Measurements from ENCODE around the gene ARF4. TPM values are rescaled to one million over a fixed set of nuclear protein-coding genes. Genes with fewer than 3 reads are reported as not detected.

The ARF4 gene
- total RNA-seq, 1 experiment from 2014 or later = 112 TPM

- no peak for TF ChIP-seq CBX3 (IDR thresholded peaks at IDR 0.05; ENCODE audit: low read depth)
- no peak for TF ChIP-seq ZNF274 (IDR thresholded peaks at IDR 0.05; ENCODE audit: low read depth, low read length)
- TF ChIP-seq POLR2A (IDR thresholded peaks at IDR 0.05; ENCODE audit: borderline replicate concordance, extremely low read depth, insufficient read depth, insufficient read length) = no peak
- TF ChIP-seq JUND (IDR thresholded peaks at IDR 0.05) = no peak
- TF ChIP-seq POLR2AphosphoS5 (IDR thresholded peaks at IDR 0.05; ENCODE audit: low read depth, low read length) = no peak
- no peak for TF ChIP-seq SP1 (IDR thresholded peaks at IDR 0.05; ENCODE audit: low read depth)
These were observed 58.7 kb downstream of the ARF4 start (continued) for GRCh38 chr3:57538465-57538864.

GRCh38 chr3:57530071-57530608 lies 67.0 kb downstream of the ARF4 start:
- Histone ChIP-seq H2AFZ (ENCODE audit: low read depth, low read length, poor library complexity, severe bottlenecking) (peak overlapping the region; percentile 45), H3K4me3 (replicated peaks in 1 of 2; ENCODE audit: low read depth in 1 of 2, low read length in 2 of 2) (no peak overlapping the region), H3K27ac (ENCODE audit: low read depth, low read length) (peak overlapping the region; percentile 15; the same call in 1 of the 2 replicates), H3K9me2 (ENCODE audit: insufficient read depth) (no peaks in the 10 kb centered on the region), H3K4me2 (ENCODE audit: low read length) (peak overlapping the region; percentile 24; the same call in 1 of the 2 replicates), H3K9ac (ENCODE audit: low read length) (no peak overlapping the region), H3K9me3 (ENCODE audit: control insufficient read depth in 1 of 2, insufficient read depth in 1 of 2, low read depth in 1 of 2, low read length in 2 of 2) (no peaks in the 10 kb centered on the region), H4K20me1 (ENCODE audit: insufficient read depth) (no peaks in the 10 kb centered on the region), H3K4me1 (ENCODE audit: control insufficient read depth in 1 of 2, insufficient read depth in 2 of 2, low read length in 2 of 2) (peaks cover 7 to 22% of the 10 kb centered on the region in 2 experiments; a peak in 3 of 4 replicates), H3K79me2 (ENCODE audit: insufficient read depth, low read length) (no peaks in the 10 kb centered on the region), H3K36me3 (ENCODE audit: control insufficient read depth in 1 of 2, insufficient read depth in 2 of 2, low read length in 2 of 2) (no peaks in the 10 kb centered on the region), H3K27me3 (ENCODE audit: insufficient read depth, low read length) (no peaks in the 10 kb centered on the region)
- TF ChIP-seq REST (IDR thresholded peaks at IDR 0.05; ENCODE audit: low read depth) (no peak), MAX (IDR thresholded peaks at IDR 0.05) (no peak), ELF1 (IDR thresholded peaks at IDR 0.05; ENCODE audit: borderline replicate concordance, low read depth) (no peak), SRF (IDR thresholded peaks at IDR 0.05; ENCODE audit: low read depth) (no peak), EZH2 (IDR thresholded peaks at IDR 0.05) (no peak), ZFX (IDR thresholded peaks at IDR 0.05) (no peak), POLR2AphosphoS5 (IDR thresholded peaks at IDR 0.05; ENCODE audit: low read depth, low read length) (no peak), SP1 (IDR thresholded peaks at IDR 0.05; ENCODE audit: low read depth) (no peak), CEBPB (IDR thresholded peaks at IDR 0.05; ENCODE audit: low read depth) (no peak), SIN3A (IDR thresholded peaks at IDR 0.05; ENCODE audit: low read depth) (no peak)
- RAD21 ChIA-PET (ENCODE audit: low non-redundant PET in 1 of 2, low total read pairs in 2 of 2, uncharacterized antibody in 2 of 2, unreplicated experiment in 2 of 2) = no interaction called here
- DNase-seq (ENCODE audit: low read depth, low spot score) (no peak), ATAC-seq (peak; percentile 70)
- BruUV-seq (replicated peaks) = no TSS peak
- intact Hi-C loops (cut with micrococcal nuclease) = no loop called here
- POLR2A ChIA-PET = no interaction called here
- CTCF ChIA-PET = no interaction called here

Other genes with a start within 250 kb of the ARF4 start
- gene DNAH12, start 53.0 kb downstream of the ARF4 start, total RNA-seq (2021; ENCODE audit: unreplicated experiment) = not detected
- 28.3 TPM for gene PDE12, start 41.1 kb downstream of the ARF4 start, total RNA-seq (2021; ENCODE audit: unreplicated experiment)
- 22.3 TPM for gene DENND6A, start 95.7 kb upstream of the ARF4 start, total RNA-seq (2021; ENCODE audit: unreplicated experiment)
- 81.0 TPM for gene SLMAP, start 159.0 kb upstream of the ARF4 start, total RNA-seq (2021; ENCODE audit: unreplicated experiment)